SK-N-SH (cell line): ENCODE results near the gene ANO10.

ENCODE experiments used
- JUND ChIP-seq: IDR thresholded peaks from 2 replicates; pipeline ENCODE4 v1.4.0; 2012
- TF ChIP-seq, protein P1 (sequence below): fragments of 150-350 bp; IDR thresholded peaks from 2 replicates; pipeline ENCODE4 v1.6.1; 2017; ENCODE audit warnings: antibody characterized with exemption, low read length, low read depth, borderline replicate concordance
- TF ChIP-seq, protein P2 (sequence below): fragments of 200-600 bp; sonication (generic); IDR thresholded peaks from 2 replicates; pipeline ENCODE4 v1.6.1; 2017; ENCODE audit warnings: antibody characterized with exemption, mild to moderate bottlenecking, moderate library complexity

DNA sequence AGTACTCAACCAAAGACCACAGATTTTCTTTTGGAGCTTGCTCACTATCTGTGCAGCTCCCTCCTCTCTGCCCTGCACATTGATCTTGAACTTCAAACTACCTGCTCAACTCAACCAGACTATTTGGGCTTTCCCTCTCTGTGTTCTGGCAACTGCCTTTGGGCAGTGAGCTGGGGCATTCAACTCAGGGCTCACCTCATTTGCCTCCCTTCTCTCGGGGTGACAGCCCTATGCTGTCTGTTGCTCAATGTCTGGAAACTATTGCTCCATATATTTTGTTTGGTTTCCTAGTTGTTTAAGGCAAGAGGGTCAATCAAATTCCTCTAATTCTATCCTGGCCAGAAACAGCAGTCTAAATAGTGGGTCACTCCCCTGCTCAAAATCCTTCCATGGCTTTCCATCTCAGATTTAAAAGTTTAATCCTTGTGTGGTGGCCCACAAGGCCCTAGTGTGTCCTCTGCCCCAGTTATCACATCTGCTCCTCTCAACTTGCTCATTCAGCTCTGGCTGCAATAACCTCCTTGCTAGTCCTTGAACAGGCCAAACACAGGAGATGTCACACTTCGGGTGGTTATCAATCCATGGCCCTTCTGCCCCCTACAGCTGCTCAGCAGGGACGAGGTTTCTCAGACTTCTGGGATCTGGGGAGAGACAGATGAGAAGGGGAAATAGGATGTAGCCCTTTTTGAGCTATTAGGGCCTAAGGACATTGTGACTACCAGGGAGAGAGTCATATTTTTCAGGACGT lies 267.7 kb downstream of the ANO10 start:
- TF ChIP-seq, protein P1, sequence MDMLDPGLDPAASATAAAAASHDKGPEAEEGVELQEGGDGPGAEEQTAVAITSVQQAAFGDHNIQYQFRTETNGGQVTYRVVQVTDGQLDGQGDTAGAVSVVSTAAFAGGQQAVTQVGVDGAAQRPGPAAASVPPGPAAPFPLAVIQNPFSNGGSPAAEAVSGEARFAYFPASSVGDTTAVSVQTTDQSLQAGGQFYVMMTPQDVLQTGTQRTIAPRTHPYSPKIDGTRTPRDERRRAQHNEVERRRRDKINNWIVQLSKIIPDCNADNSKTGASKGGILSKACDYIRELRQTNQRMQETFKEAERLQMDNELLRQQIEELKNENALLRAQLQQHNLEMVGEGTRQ, result no peak
- TF ChIP-seq JUND, result no peak
- TF ChIP-seq, protein P2, sequence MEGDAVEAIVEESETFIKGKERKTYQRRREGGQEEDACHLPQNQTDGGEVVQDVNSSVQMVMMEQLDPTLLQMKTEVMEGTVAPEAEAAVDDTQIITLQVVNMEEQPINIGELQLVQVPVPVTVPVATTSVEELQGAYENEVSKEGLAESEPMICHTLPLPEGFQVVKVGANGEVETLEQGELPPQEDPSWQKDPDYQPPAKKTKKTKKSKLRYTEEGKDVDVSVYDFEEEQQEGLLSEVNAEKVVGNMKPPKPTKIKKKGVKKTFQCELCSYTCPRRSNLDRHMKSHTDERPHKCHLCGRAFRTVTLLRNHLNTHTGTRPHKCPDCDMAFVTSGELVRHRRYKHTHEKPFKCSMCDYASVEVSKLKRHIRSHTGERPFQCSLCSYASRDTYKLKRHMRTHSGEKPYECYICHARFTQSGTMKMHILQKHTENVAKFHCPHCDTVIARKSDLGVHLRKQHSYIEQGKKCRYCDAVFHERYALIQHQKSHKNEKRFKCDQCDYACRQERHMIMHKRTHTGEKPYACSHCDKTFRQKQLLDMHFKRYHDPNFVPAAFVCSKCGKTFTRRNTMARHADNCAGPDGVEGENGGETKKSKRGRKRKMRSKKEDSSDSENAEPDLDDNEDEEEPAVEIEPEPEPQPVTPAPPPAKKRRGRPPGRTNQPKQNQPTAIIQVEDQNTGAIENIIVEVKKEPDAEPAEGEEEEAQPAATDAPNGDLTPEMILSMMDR, result no peak
